OCI-LY7 (cell line): ENCODE results near the gene VTI1A. TPM values are rescaled to one million over a fixed set of nuclear protein-coding genes. Genes with fewer than 3 reads are reported as not detected.

ENCODE experiments used
- BruUV-seq: library from RNA; stranded (reverse); fragments of 400-500 nt; replicated peaks from 2 replicates; lab custom pipeline; 2021; lab: Mats Ljungman, UMichigan
- CTCF ChIA-PET: fragments of 300-600 bp; sonication (Branson Sonifier 250); formaldehyde crosslinking; loops from one replicate; lab custom pipeline; 2022; ENCODE audit warnings: antibody characterized with exemption; ENCODE audit not compliant: unreplicated experiment; lab: Charles Lee
- POLR2A ChIA-PET: fragments of 300-600 bp; sonication (Branson Sonifier 250); formaldehyde crosslinking; loops from one replicate; lab custom pipeline; 2022; ENCODE audit warnings: antibody characterized with exemption; lab: Charles Lee
- DNase-seq: peaks from one replicate; pipeline ENCODE4 v3.0.0-alpha.2; 2015; ENCODE audit warnings: low spot score
- H2AFZ ChIP-seq: fragments of 200-600 bp; sonication (generic), shearing (Covaris generic); 2 replicates; pipeline ENCODE4 v1.6.1; 2014; ENCODE audit warnings: mild to moderate bottlenecking, antibody characterized with exemption, low read length, moderate library complexity
- H3K27ac ChIP-seq: fragments of 200-600 bp; sonication (generic); 2 replicates; pipeline ENCODE4 v1.5.1; 2014; ENCODE audit warnings: mixed run types, low read depth, mild to moderate bottlenecking, moderate library complexity, low read length, inconsistent platforms; ENCODE audit not compliant: poor library complexity, severe bottlenecking
- H3K36me3 ChIP-seq: fragments of 200-600 bp; sonication (generic); 2 replicates; pipeline ENCODE4 v1.6.1; 2014; ENCODE audit warnings: mild to moderate bottlenecking, antibody characterized with exemption, low read length, moderate library complexity, mixed read lengths; ENCODE audit not compliant: insufficient read depth
- H3K4me1 ChIP-seq: fragments of 200-600 bp; sonication (generic); 2 replicates; pipeline ENCODE4 v1.5.1; 2014; ENCODE audit warnings: mild to moderate bottlenecking, low read length; ENCODE audit not compliant: insufficient read depth, poor library complexity, severe bottlenecking
- H3K4me2 ChIP-seq: fragments of 200-600 bp; sonication (generic); 2 replicates; pipeline ENCODE4 v1.6.1; 2014; ENCODE audit warnings: mild to moderate bottlenecking, low read length
- H3K4me3 ChIP-seq: fragments of 200-600 bp; sonication (generic); 2 replicates; pipeline ENCODE4 v1.5.1; 2014; ENCODE audit warnings: mild to moderate bottlenecking, low read depth, low read length; ENCODE audit not compliant: poor library complexity, severe bottlenecking
- H3K79me2 ChIP-seq: fragments of 200-600 bp; sonication (generic); 2 replicates; pipeline ENCODE4 v1.6.1; 2016; ENCODE audit warnings: low read depth, mild to moderate bottlenecking, low read length, moderate library complexity, mixed read lengths; ENCODE audit not compliant: insufficient read depth
- H3K9me2 ChIP-seq: fragments of 200-600 bp; sonication (generic); 2 replicates; pipeline ENCODE4 v1.6.1; 2016; ENCODE audit warnings: mild to moderate bottlenecking, low read length, mixed read lengths; ENCODE audit not compliant: insufficient read depth
- H3K9me3 ChIP-seq: fragments of 200-600 bp; sonication (generic); 2 replicates; pipeline ENCODE4 v1.6.1; 2014; ENCODE audit warnings: mild to moderate bottlenecking, mixed run types, low read length, mixed read lengths
- H4K20me1 ChIP-seq: fragments of 200-600 bp; sonication (generic); 2 replicates; pipeline ENCODE4 v1.6.1; 2014; ENCODE audit warnings: mild to moderate bottlenecking, antibody characterized with exemption, low read length, moderate library complexity, mixed read lengths; ENCODE audit not compliant: insufficient read depth
- CTCF ChIP-seq: fragments of 200-600 bp; sonication (generic); conservative IDR thresholded peaks from 2 replicates; pipeline ENCODE4 v1.5.1; 2014; ENCODE audit warnings: mild to moderate bottlenecking, antibody characterized with exemption, low read length, moderate library complexity, mixed read lengths
- EZH2phosphoT487 ChIP-seq: fragments of 200-600 bp; sonication (generic); IDR thresholded peaks from 2 replicates; pipeline ENCODE4 v1.6.1; 2018; ENCODE audit warnings: low read depth, borderline replicate concordance, mild to moderate bottlenecking, mixed run types, antibody characterized with exemption, low read length, moderate library complexity, mixed read lengths
- intact Hi-C: fragments of 100-400 bp; cut with micrococcal nuclease; formaldehyde crosslinking; loops from one replicate; pipeline ENCODE4 v1.10.0; 2022; ENCODE audit not compliant: unreplicated experiment
- total RNA-seq, 2 experiments: library from RNA; depleted of rRNA in 1 of 2; stranded (reverse); fragments of >200 nt in 1 of 2; shearing (Covaris generic) in 1 of 2; gene quantifications; 2 replicates each; pipeline ENCODE4 v1.2.3, GENCODE V29; 2014 to 2022

The VTI1A gene
- total RNA-seq, 2 experiments from 2014 or later: 39.4 to 45.2 TPM

- Histone ChIP-seq H3K27ac (no peak overlapping the region), H3K9me3 (no peaks in the 10 kb centered on the region), H3K4me3 (no peak overlapping the region), H3K79me2 (no peaks in the 10 kb centered on the region), H3K4me1 (no peaks in the 10 kb centered on the region), H3K4me2 (no peak overlapping the region), H2AFZ (no peak overlapping the region), H4K20me1 (no peaks in the 10 kb centered on the region), H3K9me2 (no peaks in the 10 kb centered on the region), H3K36me3 (no peaks in the 10 kb centered on the region)
- ChIA-PET POLR2A (interaction anchor here (0.5 to 0.6 kb wide), 2 partner anchors 158 to 186 kb away, joined by 3 to 4 read pairs; no protein-coding TSS in a partner anchor), CTCF (no interaction called here)
- intact Hi-C loops: no loop called here
- TF ChIP-seq EZH2phosphoT487 (no peak), CTCF (no peak)
- no peak for DNase-seq
- BruUV-seq: no TSS peak
These were observed 336.5 kb downstream of the VTI1A start for GRCh38 chr10:112783351-112784021.

DNA sequence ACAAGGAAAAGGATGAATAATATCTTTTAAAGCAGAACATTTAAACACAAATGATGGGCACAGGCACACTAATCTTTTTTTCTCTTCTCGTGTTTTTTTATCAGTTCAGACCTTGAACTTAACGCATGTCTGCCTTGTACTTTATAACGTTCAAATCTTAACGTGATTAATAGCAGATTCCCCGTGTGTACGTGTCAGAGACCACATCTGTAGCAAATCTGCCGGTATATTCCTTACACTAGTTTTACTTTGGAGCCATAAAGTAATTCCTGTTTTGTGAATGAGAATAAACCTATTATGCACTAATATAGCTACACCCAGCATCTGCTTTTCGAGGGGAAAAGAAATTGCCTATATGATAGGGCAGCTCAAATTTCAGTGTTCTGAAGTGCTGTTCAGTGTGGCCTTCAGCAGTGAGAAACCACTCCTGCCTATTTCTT, 337.0 kb downstream of the VTI1A start:
- POLR2A ChIA-PET: interaction anchor here (0.5 to 0.6 kb wide), 2 partner anchors 158 to 187 kb away, joined by 3 to 4 read pairs; no protein-coding TSS in a partner anchor
- H3K27ac ChIP-seq: no peak overlapping the region
- intact Hi-C loops: no loop called here
- H2AFZ ChIP-seq: no peak overlapping the region
- CTCF ChIA-PET: no interaction called here
- H4K20me1 ChIP-seq: no peaks in the 10 kb centered on the region
- no peaks in the 10 kb centered on the region for H3K9me2 ChIP-seq
- H3K9me3 ChIP-seq: no peaks in the 10 kb centered on the region
- H3K4me2 ChIP-seq: no peak overlapping the region
- no peak for DNase-seq
- H3K4me3 ChIP-seq: no peak overlapping the region
- H3K4me1 ChIP-seq: no peaks in the 10 kb centered on the region
- no TSS peak for BruUV-seq
- H3K36me3 ChIP-seq: no peaks in the 10 kb centered on the region
- H3K79me2 ChIP-seq: no peaks in the 10 kb centered on the region
- no peak for TF ChIP-seq EZH2phosphoT487
- TF ChIP-seq CTCF: no peak

DNA sequence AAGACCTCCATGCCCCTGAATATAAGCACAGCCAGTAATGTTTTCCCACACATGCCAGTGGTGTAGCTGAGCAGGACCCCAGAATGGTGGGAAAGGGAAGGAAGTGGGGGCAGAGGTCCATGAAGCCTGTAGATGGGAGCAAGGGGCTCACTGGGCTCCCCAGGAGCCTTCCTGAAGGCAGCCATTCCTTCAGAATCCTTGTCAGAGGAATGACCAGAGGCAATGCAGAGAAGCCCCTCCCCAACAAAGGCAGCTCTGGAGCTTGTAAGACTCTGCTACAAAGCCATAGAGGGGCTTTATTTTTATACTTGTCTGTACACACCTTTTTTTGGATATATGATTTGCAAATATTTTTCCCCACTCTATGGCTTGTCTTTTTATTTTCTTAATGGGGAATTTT, 338.1 kb downstream of the VTI1A start:
- H3K27ac ChIP-seq: no peak overlapping the region
- no peaks in the 10 kb centered on the region for H4K20me1 ChIP-seq
- TF ChIP-seq EZH2phosphoT487 (no peak), CTCF (no peak)
- ChIA-PET CTCF (no interaction called here), POLR2A (interaction anchor here (1.2 kb wide), 1 partner anchor 10 kb away, joined by 3 read pairs; no protein-coding TSS in a partner anchor)
- intact Hi-C loops: no loop called here
- H3K36me3 ChIP-seq: no peaks in the 10 kb centered on the region
- no peaks in the 10 kb centered on the region for H3K9me3 ChIP-seq
- H3K4me3 ChIP-seq: no peak overlapping the region
- no peak for DNase-seq
- H2AFZ ChIP-seq: no peak overlapping the region
- H3K4me2 ChIP-seq: no peak overlapping the region
- H3K9me2 ChIP-seq: no peaks in the 10 kb centered on the region
- no peaks in the 10 kb centered on the region for H3K4me1 ChIP-seq
- H3K79me2 ChIP-seq: no peaks in the 10 kb centered on the region
- BruUV-seq: no TSS peak
